ENCODE results near the gene CENPT. TPM values are rescaled to one million over a fixed set of nuclear protein-coding genes. Genes with fewer than 3 reads are reported as not detected.

CENPT gene
- total and polyA plus RNA-seq, 2 donors (not counting 3 experiments of a cell fraction or from before 2014, with no cell fraction given): 60.3 to 61.3 TPM

DNA sequence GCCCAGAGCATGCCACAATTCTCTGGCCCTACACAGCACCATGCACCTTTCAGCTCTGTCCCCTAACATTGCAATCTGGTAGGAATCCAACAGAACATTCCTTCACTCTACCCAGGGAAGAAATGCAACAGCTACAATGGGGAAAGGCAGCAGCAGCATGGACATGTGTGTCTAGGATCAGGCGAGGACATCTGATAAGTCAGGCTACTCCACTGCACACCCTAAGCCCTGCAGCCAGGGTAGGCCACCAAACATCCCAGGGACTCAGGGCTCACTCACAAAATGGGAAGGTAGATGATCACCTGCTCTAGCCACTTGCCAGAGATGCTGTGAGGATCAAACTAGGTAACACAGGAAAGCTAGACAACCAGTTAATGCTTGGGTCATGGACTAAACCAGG, 46.3 kb downstream of the CENPT start:
- no peaks in the 10 kb centered on the region for H3K27me3 ChIP-seq (ENCODE audit: control insufficient read depth in 2 of 2, insufficient read depth in 2 of 2, low read length in 2 of 2)
- no peak overlapping the region for H3K4me2 ChIP-seq (ENCODE audit: insufficient read depth, low read length)
- no peaks in the 10 kb centered on the region for H3K9me1 ChIP-seq (replicated peaks; ENCODE audit: control insufficient read depth, extremely low read depth, insufficient read depth, low read length)
- H3K79me2 ChIP-seq (ENCODE audit: control insufficient read depth, insufficient read depth, low read length): peaks cover 65% of the 10 kb centered on the region
- DNase-seq (ENCODE audit: low read depth, low spot score) (no peak), FAIRE-seq (no peak)
- dilution Hi-C loops (cut with MboI; ENCODE audit: extremely low pct_ligation_motif_present, low sequenced_read_pairs): no loop called here
- POLR2A ChIA-PET: no interaction called here
- intact Hi-C loops (cut with micrococcal nuclease): loop anchor here (10.0 kb wide), 1 partner anchor 276 kb away; the partner anchor contains the start of gene RIPOR1
- H3K9ac ChIP-seq (replicated peaks; ENCODE audit: extremely low read depth, insufficient read depth, low read length): no peak overlapping the region
- H3K4me3 ChIP-seq (replicated peaks in 1 of 3; ENCODE audit: insufficient read depth in 1 of 3, low read depth in 1 of 3, low read length in 3 of 3): no peak overlapping the region
- no TSS peak for BruUV-seq (replicated peaks)
- H4K20me1 ChIP-seq (replicated peaks; ENCODE audit: control insufficient read depth, extremely low read depth, insufficient read depth, low read length): no peaks in the 10 kb centered on the region
- H3K36me3 ChIP-seq (ENCODE audit: control insufficient read depth in 2 of 2, extremely low read depth in 1 of 2, insufficient read depth in 2 of 2, low read length in 2 of 2): peaks cover 0 to 17% of the 10 kb centered on the region in 2 experiments
- no peaks in the 10 kb centered on the region for H3K9me3 ChIP-seq (replicated peaks; ENCODE audit: control insufficient read depth, insufficient read depth, low read length)
- H3K4me1 ChIP-seq (ENCODE audit: control insufficient read depth, extremely low read depth, insufficient read depth, low read length): peaks cover 11% of the 10 kb centered on the region
- H3K27ac ChIP-seq (ENCODE audit: insufficient read depth, low read depth, low read length): no peak overlapping the region
- CTCF ChIA-PET: interaction anchor here (0.9 kb wide), 1 partner anchor 25 kb away, joined by 3 read pairs; no protein-coding TSS in a partner anchor
- no peak for TF ChIP-seq JUN (IDR thresholded peaks at IDR 0.05; ENCODE audit: borderline replicate concordance, insufficient read depth, insufficient read length, low read depth)
- TF ChIP-seq GATA2 (IDR thresholded peaks at IDR 0.05; ENCODE audit: insufficient read depth, insufficient read length, low read depth, low read length): no peak
- no peak for TF ChIP-seq POLR2AphosphoS5 (IDR thresholded peaks at IDR 0.05; ENCODE audit: insufficient read depth, low read depth, low read length)
- no peak for TF ChIP-seq MYC (IDR thresholded peaks at IDR 0.05; ENCODE audit: low read depth, low read length)
- TF ChIP-seq FOS (IDR thresholded peaks at IDR 0.05; ENCODE audit: borderline replicate concordance, insufficient read depth, low read length): no peak
- TF ChIP-seq EZH2 (IDR thresholded peaks at IDR 0.05; ENCODE audit: borderline replicate concordance, low read depth, low read length, severe bottlenecking): no peak
- TF ChIP-seq POLR2A (IDR thresholded peaks at IDR 0.05; ENCODE audit: low read depth, low read length): no peak
- TF ChIP-seq MAX (IDR thresholded peaks at IDR 0.05; ENCODE audit: insufficient read depth, insufficient read length): no peak
- TF ChIP-seq, protein P1, sequence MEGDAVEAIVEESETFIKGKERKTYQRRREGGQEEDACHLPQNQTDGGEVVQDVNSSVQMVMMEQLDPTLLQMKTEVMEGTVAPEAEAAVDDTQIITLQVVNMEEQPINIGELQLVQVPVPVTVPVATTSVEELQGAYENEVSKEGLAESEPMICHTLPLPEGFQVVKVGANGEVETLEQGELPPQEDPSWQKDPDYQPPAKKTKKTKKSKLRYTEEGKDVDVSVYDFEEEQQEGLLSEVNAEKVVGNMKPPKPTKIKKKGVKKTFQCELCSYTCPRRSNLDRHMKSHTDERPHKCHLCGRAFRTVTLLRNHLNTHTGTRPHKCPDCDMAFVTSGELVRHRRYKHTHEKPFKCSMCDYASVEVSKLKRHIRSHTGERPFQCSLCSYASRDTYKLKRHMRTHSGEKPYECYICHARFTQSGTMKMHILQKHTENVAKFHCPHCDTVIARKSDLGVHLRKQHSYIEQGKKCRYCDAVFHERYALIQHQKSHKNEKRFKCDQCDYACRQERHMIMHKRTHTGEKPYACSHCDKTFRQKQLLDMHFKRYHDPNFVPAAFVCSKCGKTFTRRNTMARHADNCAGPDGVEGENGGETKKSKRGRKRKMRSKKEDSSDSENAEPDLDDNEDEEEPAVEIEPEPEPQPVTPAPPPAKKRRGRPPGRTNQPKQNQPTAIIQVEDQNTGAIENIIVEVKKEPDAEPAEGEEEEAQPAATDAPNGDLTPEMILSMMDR (IDR thresholded peaks at IDR 0.05; ENCODE audit: extremely low read depth in 1 of 2, insufficient read depth in 1 of 2, low read depth in 1 of 2, low read length in 2 of 2): no peak
- H2AFZ ChIP-seq (ENCODE audit: low read depth, low read length): no peak overlapping the region
